MM.1S (cell line): ENCODE measurements around the gene GDF11.

ENCODE experiments used
- DNase-seq: peaks from one replicate; pipeline ENCODE4 v3.0.0-alpha.2; 2015
- H2AFZ ChIP-seq: fragments of 300-600 bp; sonication (generic); 2 replicates; pipeline ENCODE4 v1.6.0; 2016; ENCODE audit warnings: antibody characterized with exemption, low read length
- H3F3A ChIP-seq: fragments of 300-600 bp; sonication (generic); 2 replicates; pipeline ENCODE4 v1.6.1; 2016; ENCODE audit warnings: mild to moderate bottlenecking, antibody characterized with exemption, low read length, moderate library complexity, mixed read lengths; ENCODE audit not compliant: insufficient read depth
- H3K27ac ChIP-seq: fragments of 300-600 bp; sonication (generic); 2 replicates; pipeline ENCODE4 v1.5.1; 2016; ENCODE audit warnings: mild to moderate bottlenecking, low read length
- H3K27me3 ChIP-seq: fragments of 300-600 bp; sonication (generic); replicated peaks from 2 replicates; pipeline ENCODE4 v1.6.0; 2016; ENCODE audit warnings: low read length; ENCODE audit not compliant: insufficient read depth
- H3K36me3 ChIP-seq: fragments of 300-600 bp; sonication (generic); replicated peaks from 2 replicates; pipeline ENCODE4 v1.6.1; 2016; ENCODE audit warnings: mild to moderate bottlenecking, low read length, mixed read lengths; ENCODE audit not compliant: insufficient read depth
- H3K4me1 ChIP-seq: fragments of 300-600 bp; sonication (generic); 2 replicates; pipeline ENCODE4 v1.6.1; 2016; ENCODE audit warnings: low read length, mixed read lengths
- H3K4me2 ChIP-seq: fragments of 300-600 bp; sonication (generic); 2 replicates; pipeline ENCODE4 v1.6.0; 2016; ENCODE audit warnings: low read depth, low read length
- H3K4me3 ChIP-seq: fragments of 300-600 bp; sonication (generic); 2 replicates; pipeline ENCODE4 v1.5.1; 2016; ENCODE audit warnings: low read length, mixed read lengths
- H3K79me2 ChIP-seq: fragments of 300-600 bp; sonication (generic); 2 replicates; pipeline ENCODE4 v1.6.1; 2016; ENCODE audit warnings: mixed run types, low read length, mixed read lengths
- H3K9ac ChIP-seq: fragments of 300-600 bp; sonication (generic); 2 replicates; pipeline ENCODE4 v1.6.1; 2016; ENCODE audit warnings: low read length, mixed read lengths
- H3K9me2 ChIP-seq: fragments of 300-600 bp; sonication (generic); replicated peaks from 2 replicates; pipeline ENCODE4 v1.6.1; 2016; ENCODE audit warnings: mild to moderate bottlenecking, low read length, mixed read lengths; ENCODE audit not compliant: insufficient read depth
- H3K9me3 ChIP-seq: fragments of 300-600 bp; sonication (generic); replicated peaks from 2 replicates; pipeline ENCODE4 v1.6.1; 2016; ENCODE audit warnings: mild to moderate bottlenecking, low read length, mixed read lengths; ENCODE audit not compliant: insufficient read depth
- H4K20me1 ChIP-seq: fragments of 300-600 bp; sonication (generic); 2 replicates; pipeline ENCODE4 v1.6.1; 2016; ENCODE audit warnings: mild to moderate bottlenecking, low read length, moderate library complexity, mixed read lengths; ENCODE audit not compliant: insufficient read depth
- EZH2 ChIP-seq: fragments of 300-600 bp; sonication (generic); optimal IDR thresholded peaks from 2 replicates; pipeline ENCODE3; 2017; ENCODE audit warnings: low read depth, mild to moderate bottlenecking, antibody characterized with exemption, low read length, mixed read lengths
- EZH2phosphoT487 ChIP-seq: fragments of 300-600 bp; sonication (generic); IDR thresholded peaks from 2 replicates; pipeline ENCODE4 v1.6.1; 2018; ENCODE audit warnings: antibody characterized with exemption, low read length
- TF ChIP-seq, protein P1 (sequence below): fragments of 300-600 bp; sonication (generic); IDR thresholded peaks from 2 replicates; pipeline ENCODE4 v1.5.1; 2016; ENCODE audit warnings: antibody characterized with exemption, low read length, mixed read lengths

The GDF11 gene

DNA sequence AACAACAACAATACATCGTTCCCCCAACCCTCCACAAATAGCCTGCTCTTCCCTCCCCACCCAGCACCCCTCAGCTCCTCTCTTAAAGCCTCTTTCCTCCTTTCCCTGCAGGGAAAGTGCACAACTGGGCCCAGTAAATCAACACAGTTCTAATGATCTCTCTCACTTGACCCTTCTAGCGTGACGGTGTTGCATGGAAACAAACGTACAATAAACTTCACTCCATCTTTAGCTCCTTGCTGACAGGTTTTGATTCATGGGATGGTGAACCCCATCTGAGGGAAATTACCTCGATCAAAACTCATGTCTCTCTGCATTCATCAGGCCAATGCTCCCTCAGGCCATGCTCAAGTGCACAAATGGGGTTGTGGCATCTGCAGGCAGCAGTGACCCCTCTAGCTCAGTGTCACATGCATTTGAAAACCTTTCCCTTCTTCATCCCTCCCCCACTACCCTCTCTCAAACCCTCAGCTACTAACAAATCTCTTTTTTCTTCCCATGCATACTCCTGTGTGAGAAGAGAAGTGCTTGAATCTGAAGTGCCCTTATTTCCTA, 22.9 kb downstream of the GDF11 start:
- no peak for DNase-seq
- no peaks in the 10 kb centered on the region for H4K20me1 ChIP-seq
- H3K4me2 ChIP-seq = no peak overlapping the region
- no peaks in the 10 kb centered on the region for H3K27me3 ChIP-seq
- no peaks in the 10 kb centered on the region for H3K4me1 ChIP-seq
- H3K9ac ChIP-seq = no peak overlapping the region
- H3K36me3 ChIP-seq = no peaks in the 10 kb centered on the region; the same call in 1 of the 2 replicates
- peaks cover 22% of the 10 kb centered on the region for H3K79me2 ChIP-seq
- no peaks in the 10 kb centered on the region for H3K9me2 ChIP-seq
- H2AFZ ChIP-seq = no peak overlapping the region
- H3K4me3 ChIP-seq = no peak overlapping the region
- TF ChIP-seq EZH2 (no peak), EZH2phosphoT487 (no peak)
- TF ChIP-seq, protein P1, sequence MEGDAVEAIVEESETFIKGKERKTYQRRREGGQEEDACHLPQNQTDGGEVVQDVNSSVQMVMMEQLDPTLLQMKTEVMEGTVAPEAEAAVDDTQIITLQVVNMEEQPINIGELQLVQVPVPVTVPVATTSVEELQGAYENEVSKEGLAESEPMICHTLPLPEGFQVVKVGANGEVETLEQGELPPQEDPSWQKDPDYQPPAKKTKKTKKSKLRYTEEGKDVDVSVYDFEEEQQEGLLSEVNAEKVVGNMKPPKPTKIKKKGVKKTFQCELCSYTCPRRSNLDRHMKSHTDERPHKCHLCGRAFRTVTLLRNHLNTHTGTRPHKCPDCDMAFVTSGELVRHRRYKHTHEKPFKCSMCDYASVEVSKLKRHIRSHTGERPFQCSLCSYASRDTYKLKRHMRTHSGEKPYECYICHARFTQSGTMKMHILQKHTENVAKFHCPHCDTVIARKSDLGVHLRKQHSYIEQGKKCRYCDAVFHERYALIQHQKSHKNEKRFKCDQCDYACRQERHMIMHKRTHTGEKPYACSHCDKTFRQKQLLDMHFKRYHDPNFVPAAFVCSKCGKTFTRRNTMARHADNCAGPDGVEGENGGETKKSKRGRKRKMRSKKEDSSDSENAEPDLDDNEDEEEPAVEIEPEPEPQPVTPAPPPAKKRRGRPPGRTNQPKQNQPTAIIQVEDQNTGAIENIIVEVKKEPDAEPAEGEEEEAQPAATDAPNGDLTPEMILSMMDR = no peak
- H3K9me3 ChIP-seq = no peaks in the 10 kb centered on the region
- no peaks in the 10 kb centered on the region for H3F3A ChIP-seq
- no peak overlapping the region for H3K27ac ChIP-seq

DNA sequence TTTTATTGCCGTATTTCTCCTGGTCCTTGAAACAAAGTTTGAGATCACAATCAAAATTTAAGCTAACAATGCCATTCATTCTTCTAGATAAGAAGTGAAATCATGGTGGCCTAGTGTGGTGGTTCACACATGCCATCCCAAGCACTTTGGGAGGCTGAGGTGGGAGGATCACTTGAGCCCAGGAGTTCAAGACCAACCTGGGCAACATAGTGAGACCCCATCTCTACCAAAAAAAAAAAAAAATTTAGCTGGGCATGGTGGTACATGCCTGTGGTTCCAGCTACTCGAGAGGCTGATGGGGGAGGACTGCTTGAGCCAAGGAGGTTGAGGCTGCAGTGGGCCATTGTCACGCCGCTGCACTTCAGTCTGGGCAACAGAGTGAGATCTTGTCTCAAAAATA, 24.2 kb downstream of the GDF11 start:
- no peak overlapping the region for H3K27ac ChIP-seq
- H3K79me2 ChIP-seq = peaks cover 31% of the 10 kb centered on the region
- H2AFZ ChIP-seq = no peak overlapping the region
- H3K9me3 ChIP-seq = no peaks in the 10 kb centered on the region
- no peaks in the 10 kb centered on the region for H3F3A ChIP-seq
- H3K27me3 ChIP-seq = no peaks in the 10 kb centered on the region
- no peak overlapping the region for H3K4me2 ChIP-seq
- TF ChIP-seq EZH2 (no peak), EZH2phosphoT487 (no peak)
- TF ChIP-seq, protein P1 = no peak
- H4K20me1 ChIP-seq = 0 out of 2 replicates have a peak, but pooled peaks cover 3% of the 10 kb centered on the region
- no peak for DNase-seq
- H3K9me2 ChIP-seq = no peaks in the 10 kb centered on the region
- no peaks in the 10 kb centered on the region for H3K4me1 ChIP-seq
- H3K4me3 ChIP-seq = no peak overlapping the region
- H3K36me3 ChIP-seq = peaks cover 5% of the 10 kb centered on the region; the same call in 1 of the 2 replicates
- no peak overlapping the region for H3K9ac ChIP-seq

DNA sequence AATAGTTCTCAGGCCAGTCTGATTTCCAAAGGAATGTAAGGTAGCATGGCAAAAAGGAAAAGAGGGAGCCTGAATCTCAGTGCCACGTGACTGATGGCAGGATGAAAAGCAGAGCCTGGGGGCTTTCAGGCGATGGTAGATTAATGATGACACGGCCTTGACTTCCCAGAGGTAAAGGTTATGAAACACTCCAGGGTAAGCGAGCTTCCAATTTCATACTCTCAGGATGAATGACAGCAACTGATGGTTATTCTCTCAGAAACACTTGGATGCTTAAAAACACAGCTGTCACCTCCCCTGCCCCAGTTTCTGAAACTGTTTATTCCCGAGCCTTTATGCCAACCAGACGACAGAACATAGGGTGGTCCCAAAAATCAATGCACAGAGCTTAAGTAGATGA, 28.8 kb downstream of the GDF11 start:
- Histone ChIP-seq H3K9me2 (no peaks in the 10 kb centered on the region), H4K20me1 (peaks cover 3% of the 10 kb centered on the region; the same call in 1 of the 2 replicates), H3K9me3 (no peaks in the 10 kb centered on the region), H3K4me1 (no peaks in the 10 kb centered on the region), H3K36me3 (peaks cover 5% of the 10 kb centered on the region; the same call in 1 of the 2 replicates), H3K27ac (no peak overlapping the region), H2AFZ (no peak overlapping the region), H3K27me3 (no peaks in the 10 kb centered on the region), H3K4me2 (no peak overlapping the region), H3K79me2 (peaks cover 35% of the 10 kb centered on the region), H3K4me3 (no peak overlapping the region), H3F3A (no peaks in the 10 kb centered on the region; the same call in 1 of the 2 replicates), H3K9ac (no peak overlapping the region)
- DNase-seq = no peak
- TF ChIP-seq, protein P1 = no peak
- TF ChIP-seq EZH2 = no peak
- no peak for TF ChIP-seq EZH2phosphoT487
